Measurements from ENCODE around the gene SPG7.

Gene SPG7

GRCh38 chr16:89540557-89540956 is 32.4 kb downstream of the SPG7 start:
- no peaks in the 10 kb centered on the region for H3K4me1 ChIP-seq (ENCODE audit: insufficient read depth, low read length)
- H3K9ac ChIP-seq (ENCODE audit: low read length), result no peak overlapping the region
- peaks cover 35% of the 10 kb centered on the region for H3K36me3 ChIP-seq (ENCODE audit: insufficient read depth, low read length)
- no peak overlapping the region for H3K27ac ChIP-seq (ENCODE audit: low read depth, low read length)
- no peaks in the 10 kb centered on the region for H3K9me3 ChIP-seq (ENCODE audit: low read length)
- no peaks in the 10 kb centered on the region for H3K27me3 ChIP-seq (ENCODE audit: control insufficient read depth in 1 of 2, insufficient read depth in 2 of 2, low read length in 2 of 2)
- H3K4me3 ChIP-seq (ENCODE audit: low read depth in 1 of 2, low read length in 2 of 2), result no peak overlapping the region

- Histone ChIP-seq H3K9ac (ENCODE audit: low read length) (no peak overlapping the region), H3K36me3 (ENCODE audit: insufficient read depth, low read length) (peaks cover 37% of the 10 kb centered on the region), H3K4me1 (ENCODE audit: insufficient read depth, low read length) (no peaks in the 10 kb centered on the region), H3K27me3 (ENCODE audit: control insufficient read depth in 1 of 2, insufficient read depth in 2 of 2, low read length in 2 of 2) (no peaks in the 10 kb centered on the region), H3K4me3 (ENCODE audit: low read depth in 1 of 2, low read length in 2 of 2) (no peak overlapping the region), H3K9me3 (ENCODE audit: low read length) (no peaks in the 10 kb centered on the region), H3K27ac (ENCODE audit: low read depth, low read length) (no peak overlapping the region)
Measured at GRCh38 chr16:89541792-89542191, 33.6 kb downstream of the SPG7 start.

- H3K9ac ChIP-seq (ENCODE audit: low read length), result no peak overlapping the region
- H3K27ac ChIP-seq (ENCODE audit: low read depth, low read length), result no peak overlapping the region
- no peak overlapping the region for H3K4me3 ChIP-seq (ENCODE audit: low read depth in 1 of 2, low read length in 2 of 2)
- no peaks in the 10 kb centered on the region for H3K9me3 ChIP-seq (ENCODE audit: low read length)
- H3K27me3 ChIP-seq (ENCODE audit: control insufficient read depth in 1 of 2, insufficient read depth in 2 of 2, low read length in 2 of 2), result no peaks in the 10 kb centered on the region
- H3K4me1 ChIP-seq (ENCODE audit: insufficient read depth, low read length), result no peaks in the 10 kb centered on the region
- peaks cover 40% of the 10 kb centered on the region for H3K36me3 ChIP-seq (ENCODE audit: insufficient read depth, low read length)
Measured at GRCh38 chr16:89544113-89544512, 35.9 kb downstream of the SPG7 start.

GRCh38 chr16:89544713-89545043 is 36.5 kb downstream of the SPG7 start:
- Histone ChIP-seq H3K4me1 (ENCODE audit: insufficient read depth, low read length) (no peaks in the 10 kb centered on the region), H3K4me3 (ENCODE audit: low read depth in 1 of 2, low read length in 2 of 2) (no peak overlapping the region), H3K27ac (ENCODE audit: low read depth, low read length) (no peak overlapping the region), H3K9me3 (ENCODE audit: low read length) (no peaks in the 10 kb centered on the region), H3K36me3 (ENCODE audit: insufficient read depth, low read length) (peaks cover 40% of the 10 kb centered on the region), H3K27me3 (ENCODE audit: control insufficient read depth in 1 of 2, insufficient read depth in 2 of 2, low read length in 2 of 2) (no peaks in the 10 kb centered on the region), H3K9ac (ENCODE audit: low read length) (no peak overlapping the region)

GRCh38 chr16:89545044-89545830 is 37.0 kb downstream of the SPG7 start:
- H3K27me3 ChIP-seq (ENCODE audit: control insufficient read depth in 1 of 2, insufficient read depth in 2 of 2, low read length in 2 of 2), result no peaks in the 10 kb centered on the region
- no peaks in the 10 kb centered on the region for H3K9me3 ChIP-seq (ENCODE audit: low read length)
- H3K4me3 ChIP-seq (ENCODE audit: low read depth in 1 of 2, low read length in 2 of 2), result no peak overlapping the region
- H3K27ac ChIP-seq (ENCODE audit: low read depth, low read length), result no peak overlapping the region
- no peaks in the 10 kb centered on the region for H3K4me1 ChIP-seq (ENCODE audit: insufficient read depth, low read length)
- H3K36me3 ChIP-seq (ENCODE audit: insufficient read depth, low read length), result peaks cover 40% of the 10 kb centered on the region
- no peak overlapping the region for H3K9ac ChIP-seq (ENCODE audit: low read length)

- H3K36me3 ChIP-seq (ENCODE audit: insufficient read depth, low read length), result peaks cover 37% of the 10 kb centered on the region
- no peaks in the 10 kb centered on the region for H3K9me3 ChIP-seq (ENCODE audit: low read length)
- H3K4me3 ChIP-seq (ENCODE audit: low read depth in 1 of 2, low read length in 2 of 2), result no peak overlapping the region
- H3K27ac ChIP-seq (ENCODE audit: low read depth, low read length), result no peak overlapping the region
- no peaks in the 10 kb centered on the region for H3K27me3 ChIP-seq (ENCODE audit: control insufficient read depth in 1 of 2, insufficient read depth in 2 of 2, low read length in 2 of 2)
- H3K4me1 ChIP-seq (ENCODE audit: insufficient read depth, low read length), result no peaks in the 10 kb centered on the region
- no peak overlapping the region for H3K9ac ChIP-seq (ENCODE audit: low read length)
Measured at GRCh38 chr16:89545831-89546574, 37.8 kb downstream of the SPG7 start.

- H3K27me3 ChIP-seq (ENCODE audit: control insufficient read depth in 1 of 2, insufficient read depth in 2 of 2, low read length in 2 of 2), result no peaks in the 10 kb centered on the region
- no peak overlapping the region for H3K9ac ChIP-seq (ENCODE audit: low read length)
- no peak overlapping the region for H3K4me3 ChIP-seq (ENCODE audit: low read depth in 1 of 2, low read length in 2 of 2)
- no peaks in the 10 kb centered on the region for H3K4me1 ChIP-seq (ENCODE audit: insufficient read depth, low read length)
- H3K9me3 ChIP-seq (ENCODE audit: low read length), result no peaks in the 10 kb centered on the region
- H3K36me3 ChIP-seq (ENCODE audit: insufficient read depth, low read length), result peaks cover 32% of the 10 kb centered on the region
- H3K27ac ChIP-seq (ENCODE audit: low read depth, low read length), result no peak overlapping the region
Measured at GRCh38 chr16:89546781-89547180, 38.6 kb downstream of the SPG7 start.

GRCh38 chr16:89547291-89547690 is 39.1 kb downstream of the SPG7 start:
- Histone ChIP-seq H3K36me3 (ENCODE audit: insufficient read depth, low read length) (peaks cover 37% of the 10 kb centered on the region), H3K27me3 (ENCODE audit: control insufficient read depth in 1 of 2, insufficient read depth in 2 of 2, low read length in 2 of 2) (no peaks in the 10 kb centered on the region), H3K27ac (ENCODE audit: low read depth, low read length) (no peak overlapping the region), H3K4me1 (ENCODE audit: insufficient read depth, low read length) (no peaks in the 10 kb centered on the region), H3K9me3 (ENCODE audit: low read length) (no peaks in the 10 kb centered on the region), H3K9ac (ENCODE audit: low read length) (no peak overlapping the region), H3K4me3 (ENCODE audit: low read depth in 1 of 2, low read length in 2 of 2) (no peak overlapping the region)

GRCh38 chr16:89547860-89548259 is 39.7 kb downstream of the SPG7 start:
- no peaks in the 10 kb centered on the region for H3K27me3 ChIP-seq (ENCODE audit: control insufficient read depth in 1 of 2, insufficient read depth in 2 of 2, low read length in 2 of 2)
- no peak overlapping the region for H3K9ac ChIP-seq (ENCODE audit: low read length)
- no peak overlapping the region for H3K4me3 ChIP-seq (ENCODE audit: low read depth in 1 of 2, low read length in 2 of 2)
- no peak overlapping the region for H3K27ac ChIP-seq (ENCODE audit: low read depth, low read length)
- H3K4me1 ChIP-seq (ENCODE audit: insufficient read depth, low read length), result no peaks in the 10 kb centered on the region
- H3K9me3 ChIP-seq (ENCODE audit: low read length), result no peaks in the 10 kb centered on the region
- peaks cover 42% of the 10 kb centered on the region for H3K36me3 ChIP-seq (ENCODE audit: insufficient read depth, low read length)

- no peak overlapping the region for H3K4me3 ChIP-seq (ENCODE audit: low read depth in 1 of 2, low read length in 2 of 2)
- H3K36me3 ChIP-seq (ENCODE audit: insufficient read depth, low read length), result peaks cover 48% of the 10 kb centered on the region
- no peaks in the 10 kb centered on the region for H3K9me3 ChIP-seq (ENCODE audit: low read length)
- no peak overlapping the region for H3K27ac ChIP-seq (ENCODE audit: low read depth, low read length)
- no peak overlapping the region for H3K9ac ChIP-seq (ENCODE audit: low read length)
- H3K27me3 ChIP-seq (ENCODE audit: control insufficient read depth in 1 of 2, insufficient read depth in 2 of 2, low read length in 2 of 2), result no peaks in the 10 kb centered on the region
- H3K4me1 ChIP-seq (ENCODE audit: insufficient read depth, low read length), result no peaks in the 10 kb centered on the region
Measured at GRCh38 chr16:89548344-89549006, 40.3 kb downstream of the SPG7 start.

GRCh38 chr16:89549007-89549700 is 41.0 kb downstream of the SPG7 start:
- Histone ChIP-seq H3K27me3 (ENCODE audit: control insufficient read depth in 1 of 2, insufficient read depth in 2 of 2, low read length in 2 of 2) (no peaks in the 10 kb centered on the region), H3K36me3 (ENCODE audit: insufficient read depth, low read length) (peaks cover 53% of the 10 kb centered on the region), H3K27ac (ENCODE audit: low read depth, low read length) (no peak overlapping the region)

More at GRCh38 chr16:89549007-89549700, 41.0 kb downstream of the SPG7 start:
- H3K4me3 ChIP-seq (ENCODE audit: low read depth in 1 of 2, low read length in 2 of 2), result no peak overlapping the region
- no peaks in the 10 kb centered on the region for H3K9me3 ChIP-seq (ENCODE audit: low read length)
- H3K4me1 ChIP-seq (ENCODE audit: insufficient read depth, low read length), result no peaks in the 10 kb centered on the region
- no peak overlapping the region for H3K9ac ChIP-seq (ENCODE audit: low read length)

All from muscle layer of colon (tissue), 2 donors.